Esophagus squamous epithelium (tissue), 5 donors: ENCODE measurements around the gene NANOS2. TPM values are rescaled to one million over a fixed set of nuclear protein-coding genes. Genes with fewer than 3 reads are reported as not detected.
A peak's percentile ranks its signal among the peaks of the same experiment; 100 is the strongest.

ENCODE experiments used
- DNase-seq: peaks from one replicate; lab custom pipeline; 2025; lab: John Stamatoyannopoulos, UW
- H3K27ac ChIP-seq, 4 donors: fragments of 200-600 bp; sonication (generic); one replicate each; pipeline ENCODE4 v1.5.1; 2016 to 2019; ENCODE audit warnings: mild to moderate bottlenecking in 1 of 4
- H3K27me3 ChIP-seq, 4 donors: fragments of 200-600 bp; sonication (generic); 1 replicate in 3 of 4; 2 replicates in 1 of 4; pipeline versions ENCODE4 v1.5.1 to v1.6.0; 2017 to 2021; ENCODE audit warnings: antibody characterized with exemption in 1 of 4
- H3K36me3 ChIP-seq, 3 donors: fragments of 200-600 bp; sonication (generic); one replicate each; pipeline ENCODE4 v1.5.1; 2016 to 2019
- H3K4me1 ChIP-seq, 3 donors: fragments of 200-600 bp; sonication (generic); one replicate each; pipeline ENCODE4 v1.5.1; 2017 to 2019
- H3K4me3 ChIP-seq, 4 donors: fragments of 200-600 bp; sonication (generic); 1 replicate in 3 of 4; 2 replicates in 1 of 4; pipeline ENCODE4 v1.5.1; 2016 to 2019; ENCODE audit warnings: mild to moderate bottlenecking in 2 of 4, moderate library complexity in 1 of 4
- H3K9me3 ChIP-seq, 3 donors: fragments of 200-600 bp; sonication (generic); one replicate each; pipeline ENCODE4 v1.5.1; 2016 to 2019
- CTCF ChIP-seq, 6 experiments: fragments of 450-650 bp in 4 of 6; fragments of 200-600 bp in 2 of 6; sonication (generic) in 2 of 6; IDR thresholded peaks; one replicate each; pipeline ENCODE4 v1.5.1; 2016 to 2019; ENCODE audit warnings: antibody characterized with exemption in 6 of 6, mild to moderate bottlenecking in 4 of 6, moderate library complexity in 4 of 6
- POLR2A ChIP-seq, 4 donors: fragments of 450-650 bp; IDR thresholded peaks; one replicate each; pipeline ENCODE4 v1.6.1; 2017; ENCODE audit warnings: antibody characterized with exemption in 4 of 4, mild to moderate bottlenecking in 4 of 4, moderate library complexity in 3 of 4
- WGBS, 2 donors: methylation state at CpG; one replicate each; pipeline ENCODE4 v1.1.5; 2018; 5-methylcytosine and 5-hydroxymethylcytosine counted together
- intact Hi-C: fragments of 100-400 bp; cut with DNase I; formaldehyde crosslinking; loops from one replicate; pipeline ENCODE4 v1.15.0; 2022
- total RNA-seq, 4 donors: library from RNA; depleted of rRNA; stranded (reverse); fragments of >200 nt; gene quantifications; one replicate each; pipeline ENCODE4 v1.1.0, GENCODE V29; 2016
- donor health status: DM: yes; HTN: yes; CAD: no.

Gene NANOS2
- total RNA-seq, 4 donors from 2014 or later = not detected

GRCh38 chr19:45901432-45901911 is 13.1 kb downstream of the NANOS2 start:
- no peaks in the 10 kb centered on the region for H3K9me3 ChIP-seq
- peaks cover 0 to 37% (median 13%) of the 10 kb centered on the region in 3 donors for H3K36me3 ChIP-seq
- H3K27me3 ChIP-seq = no peaks in the 10 kb centered on the region
- peak overlapping the region; percentile 67 to 86 (median 78) for H3K4me3 ChIP-seq
- WGBS, 2 donors = no CpG with 5 or more reads among the region's 69 CpGs
- TF ChIP-seq CTCF (IDR thresholded peaks at IDR 0.05) = no peak
- TF ChIP-seq POLR2A (IDR thresholded peaks at IDR 0.05) = no peak
- H3K4me1 ChIP-seq = peaks cover 16 to 34% (median 16%) of the 10 kb centered on the region in 3 donors
- intact Hi-C loops = no loop called here
- DNase-seq = no peak
- peak overlapping the region in 3 of 4 donors; percentile 72 to 86 (median 86) for H3K27ac ChIP-seq

DNA sequence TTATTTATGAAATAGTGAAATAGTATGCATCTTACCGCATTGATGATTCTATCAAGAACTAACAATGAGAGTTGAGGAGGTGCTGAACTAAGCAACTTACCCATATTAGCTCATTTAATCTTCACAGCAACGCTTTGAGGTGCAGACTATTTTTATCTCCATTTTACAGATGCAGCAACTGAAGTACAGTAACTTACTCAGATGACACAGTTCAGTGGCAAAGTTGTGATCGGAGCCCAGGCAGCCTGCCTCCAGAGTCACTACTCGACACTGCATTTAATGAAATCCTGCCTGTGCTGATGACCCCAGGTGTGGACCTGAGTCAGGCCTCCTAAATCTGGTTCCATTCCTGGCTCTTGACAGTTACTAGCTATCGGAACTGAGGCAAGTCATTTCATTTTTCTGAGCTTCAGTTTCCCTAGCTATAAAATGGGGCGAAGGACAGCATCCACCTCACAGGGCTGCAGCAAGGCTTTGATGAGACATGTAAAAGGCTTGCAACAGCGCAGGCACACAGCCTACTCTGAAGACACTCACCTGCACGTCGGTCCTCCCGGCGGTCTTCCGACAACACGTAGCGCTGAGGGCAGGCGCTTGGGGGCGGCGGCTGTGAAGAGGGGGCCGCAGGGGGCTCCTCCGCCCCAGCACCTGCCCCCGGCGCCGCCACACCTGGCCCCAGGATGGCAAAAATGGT is 13.7 kb downstream of the NANOS2 start:
- 71 to 81% methylated on average over 5 to 6 of the region's 22 CpGs for WGBS, 2 donors
- peak overlapping the region; percentile 67 to 86 (median 78) for H3K4me3 ChIP-seq
- H3K9me3 ChIP-seq = no peaks in the 10 kb centered on the region
- peaks cover 16 to 34% (median 16%) of the 10 kb centered on the region in 3 donors for H3K4me1 ChIP-seq
- H3K27me3 ChIP-seq = no peaks in the 10 kb centered on the region
- intact Hi-C loops = no loop called here
- H3K36me3 ChIP-seq = peaks cover 0 to 43% (median 13%) of the 10 kb centered on the region in 3 donors
- H3K27ac ChIP-seq = peak overlapping the region in 2 of 4 donors; percentile 57 to 86
- TF ChIP-seq POLR2A (IDR thresholded peaks at IDR 0.05) = no peak
- TF ChIP-seq CTCF (IDR thresholded peaks at IDR 0.05) = no peak
- DNase-seq = no peak

- Histone ChIP-seq H3K27me3 (no peaks in the 10 kb centered on the region), H3K9me3 (no peaks in the 10 kb centered on the region), H3K27ac (no peak overlapping the region), H3K36me3 (peaks cover 6 to 51% (median 13%) of the 10 kb centered on the region in 3 donors), H3K4me3 (no peak overlapping the region), H3K4me1 (peaks cover 16 to 34% (median 16%) of the 10 kb centered on the region in 3 donors)
- no peak for TF ChIP-seq CTCF (IDR thresholded peaks at IDR 0.05)
- no peak for TF ChIP-seq POLR2A (IDR thresholded peaks at IDR 0.05)
- DNase-seq = no peak
- intact Hi-C loops = no loop called here
- 93 to 96% methylated on average over 4 of the region's 4 CpGs for WGBS, 2 donors
Observed at GRCh38 chr19:45899919-45900589, 14.5 kb downstream of the NANOS2 start.

DNA sequence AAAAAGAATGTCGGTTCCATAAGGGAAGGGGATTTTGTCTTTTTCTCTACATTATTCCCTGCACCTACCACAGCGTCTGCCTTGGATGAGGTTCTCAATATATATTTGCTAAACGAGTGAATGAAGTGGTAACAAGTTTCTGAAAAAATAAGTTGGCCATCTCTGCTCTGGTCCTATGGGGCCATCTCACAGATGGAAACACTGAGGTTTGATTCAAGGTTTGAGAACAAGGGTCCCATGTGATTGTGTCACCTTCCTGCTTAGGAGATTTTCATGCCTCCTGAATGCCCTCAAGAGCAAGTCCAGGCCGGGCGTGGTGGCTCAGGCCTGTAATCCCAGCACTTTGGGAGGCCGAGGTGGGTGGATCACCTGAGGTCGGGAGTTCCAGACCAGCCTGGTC is 15.3 kb downstream of the NANOS2 start:
- TF ChIP-seq CTCF (IDR thresholded peaks at IDR 0.05) (no peak), POLR2A (IDR thresholded peaks at IDR 0.05) (no peak)
- intact Hi-C loops = no loop called here
- Histone ChIP-seq H3K27me3 (no peaks in the 10 kb centered on the region), H3K27ac (no peak overlapping the region), H3K36me3 (peaks cover 9 to 60% (median 13%) of the 10 kb centered on the region in 3 donors), H3K4me3 (no peak overlapping the region), H3K4me1 (peaks cover 16 to 34% (median 16%) of the 10 kb centered on the region in 3 donors), H3K9me3 (no peaks in the 10 kb centered on the region)
- WGBS, 2 donors = 88 to 92% methylated on average over 7 of the region's 7 CpGs
- DNase-seq = no peak
